ENCODE measurements around the gene LYST. TPM values are rescaled to one million over a fixed set of nuclear protein-coding genes. Genes with fewer than 3 reads are reported as not detected.

Gene LYST
- polyA plus RNA-seq, 1 of the 3 experiments (the other 2 are of a cell fraction) = 3.9 TPM

DNA sequence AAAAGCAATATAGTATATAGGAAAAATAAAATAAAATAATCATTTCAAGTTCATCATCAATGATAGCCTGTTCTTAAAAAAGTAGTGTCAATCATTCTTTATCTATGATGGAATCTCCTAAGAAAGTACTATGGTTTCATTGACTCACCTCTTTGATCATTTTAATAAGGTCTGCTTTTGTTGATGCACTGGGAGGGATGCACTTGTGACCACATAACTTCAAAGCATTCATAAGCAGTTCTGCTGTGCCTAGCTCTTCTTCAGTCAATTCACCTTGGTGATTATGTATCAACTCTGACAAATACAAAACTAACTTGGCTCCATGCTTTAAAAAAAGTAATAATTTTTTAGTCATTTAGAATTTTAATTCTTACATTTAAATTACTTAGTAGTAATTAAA, 132.4 kb downstream of the LYST start:
- ChIA-PET CTCF (interaction anchor here (0.8 to 2.2 kb wide), 2 partner anchors 220 kb away, joined by 3 to 8 read pairs; no protein-coding TSS in a partner anchor), POLR2A (no interaction called here)
- Histone ChIP-seq H4K20me1 (ENCODE audit: insufficient read depth) (no peaks in the 10 kb centered on the region), H3K36me3 (replicated peaks in 1 of 2; ENCODE audit: control insufficient read depth in 1 of 2, insufficient read depth in 2 of 2, low read length in 1 of 2) (peaks cover 4 to 25% of the 10 kb centered on the region in 2 experiments), H3K4me3 (ENCODE audit: low read depth in 2 of 2, low read length in 1 of 2) (no peak overlapping the region), H3K27me3 (ENCODE audit: insufficient read depth) (no peaks in the 10 kb centered on the region), H3K27ac (ENCODE audit: low read depth in 2 of 2, low read length in 1 of 2) (no peak overlapping the region), H3K4me2 (no peak overlapping the region), H3F3A (replicated peaks; ENCODE audit: insufficient read depth) (peaks cover 7% of the 10 kb centered on the region), H3K4me1 (ENCODE audit: control insufficient read depth in 1 of 2, insufficient read depth in 2 of 2, low read depth in 1 of 2, low read length in 1 of 2) (peaks cover 7 to 16% of the 10 kb centered on the region in 2 experiments; a peak in 2 of 4 replicates), H3K79me2 (ENCODE audit: insufficient read depth) (no peaks in the 10 kb centered on the region), H3K9me2 (no peaks in the 10 kb centered on the region), H3K9me3 (no peaks in the 10 kb centered on the region), H2AFZ (ENCODE audit: low read depth) (no peak overlapping the region), H3K9ac (no peak overlapping the region)
- DNase-seq = no peak
- no peak for TF ChIP-seq USF2 (IDR thresholded peaks at IDR 0.05; ENCODE audit: borderline replicate concordance, low read depth, low read length)
- no peak for TF ChIP-seq GABPA (IDR thresholded peaks at IDR 0.05; ENCODE audit: low read depth)
- no peak for TF ChIP-seq REST (IDR thresholded peaks at IDR 0.05; ENCODE audit: low read depth, low read length)
- TF ChIP-seq EZH2phosphoT487 (IDR thresholded peaks at IDR 0.05; ENCODE audit: borderline replicate concordance, low read depth) = no peak
- TF ChIP-seq TCF12 (IDR thresholded peaks at IDR 0.05) = no peak
- no peak for TF ChIP-seq EP300 (IDR thresholded peaks at IDR 0.05; ENCODE audit: borderline replicate concordance in 1 of 2, low read depth in 1 of 2, low read length in 1 of 2)
- TF ChIP-seq, protein P1, sequence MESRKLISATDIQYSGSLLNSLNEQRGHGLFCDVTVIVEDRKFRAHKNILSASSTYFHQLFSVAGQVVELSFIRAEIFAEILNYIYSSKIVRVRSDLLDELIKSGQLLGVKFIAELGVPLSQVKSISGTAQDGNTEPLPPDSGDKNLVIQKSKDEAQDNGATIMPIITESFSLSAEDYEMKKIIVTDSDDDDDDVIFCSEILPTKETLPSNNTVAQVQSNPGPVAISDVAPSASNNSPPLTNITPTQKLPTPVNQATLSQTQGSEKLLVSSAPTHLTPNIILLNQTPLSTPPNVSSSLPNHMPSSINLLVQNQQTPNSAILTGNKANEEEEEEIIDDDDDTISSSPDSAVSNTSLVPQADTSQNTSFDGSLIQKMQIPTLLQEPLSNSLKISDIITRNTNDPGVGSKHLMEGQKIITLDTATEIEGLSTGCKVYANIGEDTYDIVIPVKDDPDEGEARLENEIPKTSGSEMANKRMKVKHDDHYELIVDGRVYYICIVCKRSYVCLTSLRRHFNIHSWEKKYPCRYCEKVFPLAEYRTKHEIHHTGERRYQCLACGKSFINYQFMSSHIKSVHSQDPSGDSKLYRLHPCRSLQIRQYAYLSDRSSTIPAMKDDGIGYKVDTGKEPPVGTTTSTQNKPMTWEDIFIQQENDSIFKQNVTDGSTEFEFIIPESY (IDR thresholded peaks at IDR 0.05; ENCODE audit: borderline replicate concordance, low read depth) = no peak
- no peak for TF ChIP-seq TEAD4 (IDR thresholded peaks at IDR 0.05; ENCODE audit: borderline replicate concordance, insufficient read depth)
- no peak for TF ChIP-seq JUND (IDR thresholded peaks at IDR 0.05)
- TF ChIP-seq RCOR1 (IDR thresholded peaks at IDR 0.05; ENCODE audit: low read length) = no peak
- TF ChIP-seq NRF1 (IDR thresholded peaks at IDR 0.05; ENCODE audit: low read depth, low read length) = no peak
- TF ChIP-seq, protein P2, sequence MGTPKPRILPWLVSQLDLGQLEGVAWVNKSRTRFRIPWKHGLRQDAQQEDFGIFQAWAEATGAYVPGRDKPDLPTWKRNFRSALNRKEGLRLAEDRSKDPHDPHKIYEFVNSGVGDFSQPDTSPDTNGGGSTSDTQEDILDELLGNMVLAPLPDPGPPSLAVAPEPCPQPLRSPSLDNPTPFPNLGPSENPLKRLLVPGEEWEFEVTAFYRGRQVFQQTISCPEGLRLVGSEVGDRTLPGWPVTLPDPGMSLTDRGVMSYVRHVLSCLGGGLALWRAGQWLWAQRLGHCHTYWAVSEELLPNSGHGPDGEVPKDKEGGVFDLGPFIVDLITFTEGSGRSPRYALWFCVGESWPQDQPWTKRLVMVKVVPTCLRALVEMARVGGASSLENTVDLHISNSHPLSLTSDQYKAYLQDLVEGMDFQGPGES (IDR thresholded peaks at IDR 0.05; ENCODE audit: low read depth, low read length) = no peak
- TF ChIP-seq CTCF (IDR thresholded peaks at IDR 0.05) = no peak
- TF ChIP-seq TAF1 (IDR thresholded peaks at IDR 0.05; ENCODE audit: borderline replicate concordance, low read depth, low read length) = no peak
